Measurements from ENCODE around the gene NEK2.
"Not testable (repeated sequence)": the region's sequence is repeated elsewhere in the genome, so short reads cannot be mapped to it uniquely, and the experiment has no call there.

The NEK2 gene

DNA sequence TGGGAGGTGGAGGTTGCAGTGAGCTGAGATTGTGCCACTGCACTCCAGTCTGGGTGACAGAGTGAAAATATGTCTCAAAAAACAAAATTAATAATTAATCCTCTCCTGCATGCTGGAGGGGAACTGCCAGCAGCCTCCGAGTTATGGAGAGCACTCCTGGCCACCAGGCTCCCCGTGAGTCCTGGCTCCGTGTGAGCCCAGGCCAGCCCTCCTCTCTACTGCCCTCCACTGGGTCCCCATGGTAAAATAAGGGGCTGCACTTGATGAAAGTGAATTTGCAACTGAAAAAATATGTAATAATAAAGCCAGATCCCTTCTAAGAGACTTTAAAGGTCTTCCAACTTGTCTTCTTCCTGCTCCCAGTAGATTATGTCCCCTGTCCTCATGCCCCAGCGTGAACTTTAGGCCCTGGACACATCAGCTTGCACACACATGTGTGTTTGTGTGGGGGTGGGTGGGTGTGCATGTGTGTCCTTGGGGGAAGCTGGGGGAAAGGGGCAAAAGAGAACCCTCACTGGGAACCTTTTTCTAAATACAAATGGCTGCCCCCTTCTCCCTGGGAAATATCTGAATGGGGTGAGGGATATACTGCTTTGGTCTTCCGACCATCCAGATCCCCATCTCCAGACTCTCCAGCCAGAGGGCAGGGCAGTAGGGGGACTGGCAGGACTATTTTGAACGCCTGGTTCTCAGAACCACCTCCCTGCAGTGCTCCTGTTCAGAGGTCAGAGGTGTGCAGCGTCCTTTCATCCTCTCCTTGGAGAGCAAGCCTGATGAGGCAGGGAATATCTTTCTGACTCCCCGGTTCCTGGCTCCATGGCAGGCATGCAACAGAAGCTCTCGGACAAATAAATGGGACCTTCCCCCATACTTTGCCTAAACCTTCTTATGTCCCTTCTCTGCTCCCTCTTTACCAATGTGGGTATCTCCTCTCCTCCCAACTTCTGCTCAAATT is 26.2 kb downstream of the NEK2 start:
- DNase-seq, result no peak

DNA sequence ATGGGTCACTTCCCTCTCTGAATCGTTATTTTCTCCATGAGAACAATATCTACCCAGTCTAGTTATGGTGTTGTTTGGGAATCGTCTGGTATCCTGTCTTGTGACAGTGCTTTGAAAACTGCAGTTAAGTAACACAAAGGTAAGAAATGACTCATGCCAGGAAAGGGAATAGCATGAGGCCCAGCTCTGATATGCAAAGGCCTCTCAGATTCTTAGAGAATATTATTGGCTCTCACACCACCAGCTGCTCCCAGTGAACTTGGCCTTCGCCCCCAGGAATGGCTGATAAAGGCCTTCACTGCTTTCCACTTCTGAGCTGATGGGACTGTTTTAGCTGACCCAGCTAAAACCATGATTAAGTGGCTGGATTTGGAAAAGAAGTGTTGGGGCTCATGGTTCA is 27.1 kb downstream of the NEK2 start:
- DNase-seq, result no peak

DNA sequence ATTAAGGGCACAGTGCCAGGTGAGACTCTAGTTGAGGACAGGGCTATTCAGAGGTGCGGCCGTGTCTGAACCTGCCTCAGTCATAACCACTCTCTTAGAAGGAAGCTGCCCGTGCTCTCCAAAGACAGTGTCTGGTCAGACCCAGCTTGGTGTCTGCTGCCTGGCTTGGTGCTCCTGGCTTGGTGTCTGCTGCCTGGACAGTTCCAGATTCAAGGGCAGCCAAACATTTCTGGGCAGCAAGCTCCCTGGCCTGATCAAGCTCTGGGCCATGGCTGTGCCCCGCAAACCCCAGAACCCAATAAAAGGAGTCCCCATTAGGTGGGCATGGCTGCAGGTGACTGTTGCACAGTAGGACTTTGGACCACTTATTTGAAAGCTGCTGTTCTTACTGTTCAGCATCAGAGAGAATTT is 27.7 kb downstream of the NEK2 start:
- no peak for DNase-seq

DNA sequence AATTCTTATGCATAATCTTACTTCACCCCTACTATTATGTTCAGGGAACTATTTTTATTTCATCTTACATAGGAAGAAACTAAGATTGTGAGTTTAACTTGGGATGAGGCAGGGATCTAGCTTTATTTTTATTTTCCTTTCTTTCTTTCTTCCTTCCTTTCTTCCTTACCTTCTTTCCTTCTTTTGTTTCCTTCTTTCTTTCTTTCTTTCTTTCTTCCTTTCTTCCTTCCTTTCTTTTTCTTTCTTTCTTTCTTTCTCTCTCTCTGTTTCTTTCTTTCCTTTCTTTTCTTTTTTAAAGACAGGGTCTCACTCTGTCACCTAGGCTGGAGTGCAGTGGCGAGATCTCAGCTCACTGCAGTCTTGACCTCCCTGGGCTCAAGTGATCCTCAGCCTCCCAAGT is 28.9 kb downstream of the NEK2 start:
- no peak for DNase-seq

DNA sequence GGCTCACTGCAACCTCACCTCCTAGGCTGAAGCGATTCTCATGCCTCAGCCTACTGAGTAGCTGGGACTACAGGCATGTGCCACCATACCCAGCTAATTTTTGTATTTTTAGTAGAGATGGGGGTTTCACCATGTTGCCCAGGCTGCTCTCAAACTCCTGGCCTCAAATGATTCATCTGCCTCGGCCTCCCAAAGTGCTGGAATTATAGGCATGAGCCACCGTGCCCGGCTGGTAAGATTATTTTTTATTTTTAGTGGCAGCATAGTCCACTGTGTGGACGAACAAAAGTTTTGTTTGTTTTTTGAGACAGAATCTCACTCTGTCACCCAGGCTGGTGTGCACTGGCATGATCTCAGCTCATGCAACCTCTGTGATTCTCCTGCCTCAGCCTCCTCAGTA is 29.8 kb downstream of the NEK2 start:
- not testable (repeated sequence) for DNase-seq

DNA sequence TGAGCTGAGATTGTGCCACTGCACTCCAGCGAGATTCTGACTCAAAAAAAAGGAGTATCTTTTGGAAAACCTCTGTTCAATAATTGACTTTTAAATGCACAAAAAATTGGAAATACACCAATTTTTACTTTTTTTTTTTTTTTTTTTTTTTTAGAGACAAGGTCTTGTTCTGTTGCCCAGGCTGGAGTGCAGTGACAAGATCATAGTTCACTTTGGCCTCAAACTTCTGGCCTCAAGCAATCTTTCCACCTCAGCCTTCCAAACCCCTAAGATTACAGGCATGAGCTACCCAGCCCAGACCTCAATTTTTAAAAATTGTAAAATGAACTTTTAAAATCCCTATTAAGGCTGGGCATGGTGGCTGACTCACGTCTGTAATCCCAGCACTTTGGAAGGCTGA is 30.8 kb downstream of the NEK2 start:
- DNase-seq, result no peak

DNA sequence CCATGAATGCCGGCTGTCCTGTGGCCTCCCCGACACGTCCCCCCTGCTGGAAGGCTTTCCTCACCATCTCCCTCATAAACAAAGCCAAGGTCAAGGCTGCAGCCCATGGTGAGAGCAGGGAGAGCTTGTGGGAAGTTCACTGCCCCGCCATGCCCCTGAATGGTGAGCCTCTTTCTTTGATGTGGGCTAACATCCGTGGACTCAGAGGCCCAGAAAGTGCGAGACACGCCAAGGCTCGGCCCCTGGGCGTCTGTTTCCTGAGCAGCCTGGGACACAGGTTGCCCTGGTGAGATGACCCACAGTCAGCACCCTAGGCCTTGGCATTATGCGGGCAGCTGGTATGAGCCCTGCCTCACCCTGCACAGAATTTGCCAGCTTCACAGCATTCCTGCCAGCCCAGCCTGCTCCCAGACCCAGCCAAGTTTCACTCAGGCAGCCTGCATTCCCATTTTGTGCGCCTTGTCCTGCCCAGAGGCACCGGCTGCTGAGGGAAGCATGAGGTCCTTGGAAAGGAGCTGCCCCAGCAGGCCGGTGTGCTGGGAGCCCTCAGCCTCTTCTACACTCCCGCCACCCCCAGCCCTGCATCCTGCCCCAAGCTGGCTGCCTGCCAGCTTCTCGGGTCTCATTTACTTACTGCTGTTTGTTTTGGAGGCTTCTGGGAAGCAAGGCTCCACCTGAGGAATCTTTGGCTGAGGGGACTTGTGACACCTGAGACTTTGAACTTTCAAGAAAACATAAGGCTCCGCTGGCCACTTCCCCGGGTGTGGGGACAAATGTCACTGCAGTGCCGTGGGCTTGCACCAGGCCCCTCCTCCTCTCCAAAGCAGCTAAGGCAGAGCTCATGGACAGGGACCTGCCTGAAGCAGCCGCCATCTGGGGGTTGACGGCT is 31.9 kb downstream of the NEK2 start:
- DNase-seq, result no peak

DNA sequence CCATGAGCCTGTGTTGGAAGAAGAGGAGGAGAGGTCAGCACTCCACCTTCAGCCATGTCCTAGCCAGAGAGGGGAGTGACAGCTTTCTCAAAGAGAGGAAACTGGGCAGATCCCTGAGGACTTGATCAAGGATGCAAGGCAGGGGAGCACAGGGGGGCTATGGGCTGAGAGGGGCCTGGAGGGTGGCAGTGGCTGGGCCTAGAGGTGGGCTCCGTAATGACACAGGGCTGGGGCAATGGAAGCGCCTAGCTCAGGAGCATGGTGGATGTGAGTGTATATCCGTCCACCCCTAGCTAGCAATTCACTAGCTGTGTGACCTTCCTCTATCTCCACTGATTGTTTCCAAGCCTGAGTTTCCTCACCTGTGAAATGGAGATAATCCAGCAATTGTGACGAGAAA is 32.6 kb downstream of the NEK2 start:
- no peak for DNase-seq

DNA sequence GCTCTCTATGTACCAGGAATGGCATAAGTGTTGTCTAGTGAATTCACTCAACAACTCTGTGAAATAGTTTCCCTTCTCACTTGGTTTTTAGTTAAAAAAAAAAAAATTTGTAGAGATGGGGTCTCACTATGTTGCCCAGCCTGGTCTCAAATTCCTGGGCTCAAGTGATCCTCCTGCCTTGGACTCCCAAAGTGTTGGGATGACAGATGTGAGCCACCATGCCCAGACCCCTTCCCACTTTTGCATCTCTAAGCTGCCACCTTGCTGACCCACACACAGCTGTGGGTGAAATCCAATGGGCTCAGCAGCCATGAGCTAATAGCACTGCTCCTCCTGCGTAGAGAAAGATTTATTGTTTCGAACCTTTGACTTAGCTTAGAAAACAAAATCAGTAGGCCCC is 33.5 kb downstream of the NEK2 start:
- no peak for DNase-seq

DNA sequence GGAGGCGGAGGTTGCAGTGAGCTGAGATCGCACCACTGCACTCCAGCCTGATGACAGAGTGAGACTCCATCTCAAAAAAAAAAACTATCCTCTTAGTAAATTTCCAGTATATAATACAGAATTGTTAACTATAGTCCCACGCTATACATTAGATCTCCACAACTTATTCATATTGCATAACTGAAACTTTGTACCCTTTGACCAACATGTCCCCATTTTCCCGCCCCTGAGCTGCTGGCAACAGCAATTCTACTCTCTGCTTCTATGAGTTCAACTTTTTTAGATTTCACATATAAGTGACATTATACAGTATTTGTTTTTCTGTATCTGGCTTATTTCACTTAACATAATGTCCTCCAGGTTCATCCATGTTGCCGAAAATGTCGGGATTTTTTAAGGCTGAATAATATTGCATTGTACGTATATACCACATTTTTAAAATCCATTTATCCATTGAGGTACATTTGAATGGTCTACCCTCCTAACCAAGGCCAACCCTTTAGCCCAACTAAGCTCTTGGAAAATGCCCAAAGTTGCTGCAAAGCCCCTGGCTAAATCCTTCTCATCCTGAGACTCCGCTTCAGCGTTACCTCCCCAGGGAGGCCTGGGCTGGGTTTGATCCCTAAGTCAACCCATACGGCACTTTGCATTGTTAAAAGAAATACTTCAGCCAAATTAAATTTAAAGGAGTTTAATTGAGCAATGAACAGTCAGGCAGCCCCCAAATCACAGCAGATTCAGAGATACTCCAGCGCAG is 34.2 kb downstream of the NEK2 start:
- no peak for DNase-seq

DNA sequence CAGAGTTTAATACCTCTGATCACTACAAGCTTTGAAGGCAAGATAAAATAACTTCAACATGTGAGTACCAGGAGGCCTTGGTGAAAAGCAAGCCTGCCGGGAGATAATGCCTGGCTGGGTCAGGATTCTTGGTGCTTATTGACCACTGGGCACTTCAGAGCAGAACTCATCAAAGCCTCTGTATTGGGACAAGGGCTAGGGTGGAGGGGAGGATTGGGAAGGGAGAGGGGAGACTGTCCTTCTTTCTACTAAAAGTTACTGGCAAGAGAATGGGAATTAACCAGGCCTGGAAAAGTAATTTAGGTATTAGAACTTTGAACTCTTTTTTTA is 35.2 kb downstream of the NEK2 start:
- no peak for DNase-seq

DNA sequence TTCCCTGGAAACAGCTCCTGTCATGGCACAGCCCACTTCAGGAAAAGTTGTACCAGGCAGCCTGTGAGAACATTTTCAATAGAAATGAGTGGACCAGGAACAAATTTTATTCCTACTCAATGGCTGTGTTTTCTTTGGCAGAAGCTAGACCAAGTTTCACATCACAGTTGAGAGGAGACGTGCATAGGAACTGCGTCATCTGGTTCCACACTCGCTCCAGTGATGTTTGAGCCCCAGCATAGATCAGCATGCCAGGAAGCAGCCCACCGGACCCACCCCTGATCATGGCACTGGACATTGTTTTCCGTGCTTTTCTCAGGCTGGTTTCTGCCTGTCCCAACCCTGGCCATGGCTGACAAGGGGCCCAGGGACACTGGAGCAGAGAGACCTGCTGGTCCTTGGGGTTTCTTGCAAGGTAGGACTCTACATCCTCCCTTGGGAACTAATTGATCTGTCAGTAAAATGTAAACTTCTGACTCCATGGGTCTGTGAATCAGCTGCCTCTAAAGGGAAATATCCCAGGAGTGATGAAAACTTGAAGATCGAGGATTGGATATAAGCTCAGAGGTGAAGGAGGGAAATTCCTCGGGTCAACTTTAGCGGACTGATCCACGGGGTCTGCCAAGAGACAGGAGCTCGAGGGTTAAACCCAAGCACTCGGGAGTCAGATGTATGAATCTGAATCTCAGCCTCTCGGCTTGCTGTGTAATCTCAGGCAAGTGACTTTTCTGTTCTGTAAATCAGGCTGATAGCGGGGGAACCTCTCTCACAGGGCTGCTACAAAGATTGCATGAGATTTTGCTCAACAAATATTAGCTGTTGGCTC is 35.7 kb downstream of the NEK2 start:
- DNase-seq, result no peak

DNA sequence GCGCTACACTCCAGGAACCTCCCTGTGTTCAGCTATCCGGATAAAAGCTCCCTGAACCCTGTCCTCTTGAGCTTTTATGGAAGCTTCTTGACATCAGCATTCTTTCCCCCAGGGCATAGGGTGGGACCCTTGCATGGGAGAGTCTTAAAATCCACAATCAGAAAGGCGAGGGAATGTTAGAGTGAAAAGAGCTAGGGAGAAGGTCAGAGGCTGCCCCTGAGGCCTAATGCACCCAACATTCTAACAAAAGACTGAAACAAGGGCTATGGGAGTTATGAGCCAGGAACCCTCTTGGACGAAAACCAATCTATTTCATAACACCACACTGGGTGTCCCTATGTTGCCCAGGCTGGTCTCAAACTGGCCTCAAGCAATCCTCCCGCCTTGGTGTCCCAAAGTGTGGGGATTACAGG is 36.7 kb downstream of the NEK2 start:
- DNase-seq, result no peak

DNA sequence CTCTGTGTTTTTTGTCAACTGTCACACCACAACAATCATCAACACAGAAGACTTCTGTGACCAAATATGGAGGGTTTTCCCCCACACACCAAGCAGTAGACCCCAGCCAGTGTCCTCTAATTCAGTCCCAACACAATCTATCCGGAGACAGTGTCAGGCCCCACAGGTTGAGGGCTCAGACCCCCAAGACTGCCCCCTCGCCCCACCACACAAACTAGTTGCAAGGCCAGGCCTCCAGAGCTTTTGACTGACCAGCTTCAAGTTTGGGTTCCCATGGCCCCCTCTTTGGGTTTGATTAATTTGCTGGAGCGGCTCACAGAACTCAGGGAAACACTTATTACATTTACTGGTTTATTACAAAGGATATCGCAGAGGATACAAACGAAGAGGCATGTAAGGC is 37.2 kb downstream of the NEK2 start:
- no peak for DNase-seq

DNA sequence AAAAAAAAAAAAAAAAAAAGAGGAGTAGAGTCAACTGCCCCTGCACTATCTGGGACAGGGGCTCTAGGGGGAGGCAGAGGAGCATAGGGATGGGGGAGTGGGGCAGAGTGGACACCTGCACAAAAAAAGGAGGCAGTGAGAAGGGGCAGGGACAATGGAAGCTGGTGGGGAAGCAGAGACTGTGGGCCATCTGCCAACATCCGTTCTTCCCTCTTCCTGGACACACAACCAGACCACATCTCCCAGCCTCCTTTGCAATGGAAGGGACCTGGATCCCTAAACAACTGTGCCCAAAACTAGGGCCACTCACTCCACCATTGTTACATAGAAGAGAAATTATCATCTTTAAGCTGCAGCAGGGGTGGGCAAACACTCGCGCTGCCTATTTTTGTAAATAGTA is 38.4 kb downstream of the NEK2 start:
- no peak for DNase-seq

DNA sequence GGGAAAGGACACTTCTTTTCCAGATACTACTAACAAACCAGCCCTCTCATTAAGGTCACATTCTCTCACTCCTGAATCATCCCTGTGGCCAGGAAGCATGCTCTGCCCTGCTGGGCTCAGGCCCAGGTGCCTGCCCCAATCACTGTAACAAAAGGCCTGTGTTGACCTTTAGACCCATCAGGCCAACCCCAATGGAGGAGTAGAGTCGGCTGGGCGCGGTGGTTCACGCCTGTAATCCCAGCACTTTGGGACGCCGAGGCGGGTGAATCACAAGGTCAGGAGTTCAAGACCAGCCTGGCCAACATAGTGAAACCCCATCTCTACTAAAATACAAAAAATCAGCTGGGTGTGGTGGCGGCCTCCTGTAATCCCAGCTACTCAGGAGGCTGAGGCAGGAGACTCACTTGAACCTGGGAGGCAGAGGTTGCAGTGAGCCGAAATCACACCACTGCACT is 38.8 kb downstream of the NEK2 start:
- not testable (repeated sequence) for DNase-seq

DNA sequence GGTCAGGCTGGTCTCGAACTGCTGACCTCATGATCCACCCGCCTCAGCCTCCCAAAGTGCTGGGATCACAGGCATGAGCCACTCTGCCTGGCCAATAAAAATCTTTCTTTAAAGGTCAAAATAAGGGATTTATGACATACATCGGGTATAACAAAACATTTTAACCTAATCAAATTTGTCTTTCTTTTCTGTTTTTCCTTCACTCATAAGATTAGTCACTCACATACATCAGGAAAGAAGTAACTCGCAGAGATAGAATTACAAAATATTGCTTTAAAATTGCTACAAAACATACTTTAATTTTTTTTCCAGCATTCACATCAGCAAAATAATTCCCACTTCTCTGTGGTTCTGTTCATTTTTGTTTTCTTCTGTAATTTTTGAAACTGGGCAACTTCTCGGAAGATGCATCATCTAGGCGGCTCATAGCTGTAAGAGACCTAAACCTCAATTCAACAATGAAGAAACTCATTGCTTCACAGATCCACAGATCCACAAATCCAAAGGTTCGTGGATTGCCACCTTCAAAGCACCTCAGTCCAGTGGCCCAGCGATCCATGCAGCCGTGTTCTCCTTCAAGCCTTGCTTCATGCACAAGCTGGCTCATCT is 39.7 kb downstream of the NEK2 start:
- DNase-seq, result no peak

DNA sequence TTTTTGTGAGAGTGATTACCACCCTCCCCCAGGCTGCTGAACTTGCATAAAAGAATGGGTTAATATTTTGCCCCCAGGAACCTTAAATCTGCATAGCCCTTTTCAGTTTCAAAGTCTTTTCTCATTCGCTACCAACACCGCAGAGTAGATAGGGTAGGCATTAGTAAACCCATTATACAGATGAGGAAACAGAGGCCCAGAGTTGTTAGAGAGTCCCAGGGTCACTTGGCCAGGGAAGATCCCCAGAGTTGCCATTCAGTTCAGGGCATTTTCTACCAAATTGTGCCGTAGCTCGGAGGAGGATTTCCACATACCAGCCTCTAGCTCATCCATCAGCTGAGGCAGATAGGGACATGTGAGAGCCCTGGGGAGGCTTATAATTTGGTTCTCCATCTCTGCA is 40.5 kb downstream of the NEK2 start:
- no peak for DNase-seq

DNA sequence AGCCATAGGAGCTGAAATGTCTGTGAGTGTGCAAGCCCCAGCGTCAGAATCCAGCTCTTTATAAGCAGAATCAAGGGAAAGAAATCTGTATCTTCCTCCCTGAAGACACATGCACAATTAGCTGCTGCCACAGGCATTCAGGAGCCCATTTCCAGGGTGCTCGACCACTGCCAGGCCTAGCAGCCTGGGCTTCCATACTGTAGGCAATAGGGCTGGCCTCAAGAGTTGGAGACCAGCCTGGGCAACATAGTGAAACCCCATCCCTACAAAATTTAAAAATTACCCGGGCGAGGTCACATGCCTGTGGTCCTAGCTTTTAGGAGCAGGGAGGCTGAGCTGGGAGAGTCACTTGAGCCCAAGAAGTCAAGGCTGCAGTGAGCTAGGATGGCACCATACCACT is 41.0 kb downstream of the NEK2 start:
- DNase-seq, result no peak

DNA sequence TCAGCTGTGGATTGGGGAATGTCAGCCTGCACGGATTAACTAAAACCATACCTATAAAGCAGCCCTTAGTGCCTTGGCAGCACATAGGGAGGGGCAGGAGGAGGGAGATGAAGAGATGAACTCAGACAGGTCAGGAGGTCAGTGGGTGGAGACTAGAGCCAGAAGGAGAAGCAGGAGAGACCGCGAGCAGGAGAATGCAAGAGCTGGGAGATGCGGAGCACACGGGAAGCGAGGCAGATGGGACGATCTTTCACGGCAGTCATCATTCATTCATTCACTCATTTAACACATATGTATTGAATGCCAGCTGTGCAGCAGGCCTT is 41.9 kb downstream of the NEK2 start:
- no peak for DNase-seq

DNA sequence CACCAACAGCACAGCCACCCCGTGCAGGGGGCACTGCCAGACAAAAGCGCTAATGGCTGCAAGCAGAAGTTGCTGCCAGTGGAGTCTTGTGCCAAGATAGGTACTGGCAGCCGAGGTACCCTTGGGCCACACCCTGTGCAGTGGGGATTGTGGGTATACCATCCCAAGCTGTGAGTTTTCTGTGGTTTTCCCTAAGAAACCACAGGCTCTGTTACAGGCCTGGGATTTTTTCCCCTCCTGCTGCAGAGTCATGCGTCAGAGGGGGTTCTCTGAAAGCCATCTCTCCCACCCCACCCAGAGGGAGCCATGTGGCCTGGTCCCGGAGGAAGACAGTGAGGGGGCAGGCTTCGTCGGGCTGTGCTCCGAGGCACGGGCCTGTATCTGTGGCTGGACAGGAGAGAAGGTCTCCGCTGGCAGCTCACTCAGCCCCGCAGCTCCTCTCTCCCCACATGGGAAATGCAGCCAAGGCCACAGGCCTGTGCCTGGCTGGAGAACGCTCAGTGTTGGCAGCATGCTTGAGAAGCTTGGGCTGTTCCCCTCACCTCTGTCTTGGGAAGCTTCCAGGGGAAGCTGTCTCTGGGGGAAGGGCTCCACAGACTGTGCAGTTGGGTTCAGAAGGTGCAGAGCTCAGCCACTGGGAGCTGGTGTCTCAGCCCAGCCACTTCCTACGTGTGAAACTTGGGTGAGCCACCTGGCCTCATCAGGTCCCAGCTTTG is 42.5 kb downstream of the NEK2 start:
- no peak for DNase-seq

Measured in activated CD4-positive, CD25-positive, alpha-beta regulatory T cell (primary cell).